LNCaP clone FGC (cell line): ENCODE data around the gene COP1.

Experiments
- DNase-seq: peaks from one replicate; pipeline ENCODE4 v3.0.0-alpha.2; 2011; ENCODE audit warnings: low read depth
- H3K4me3 ChIP-seq: 2 replicates; pipeline ENCODE4 v1.5.1; 2011; ENCODE audit warnings: mild to moderate bottlenecking, low read depth, low read length, control low read depth
- TF ChIP-seq, protein P1 (sequence below): IDR thresholded peaks from 2 replicates; pipeline ENCODE4 v1.5.1; 2012; ENCODE audit warnings: mild to moderate bottlenecking; ENCODE audit not compliant: control insufficient read depth, insufficient read depth; ENCODE audit errors: extremely low read depth

The COP1 gene

DNA sequence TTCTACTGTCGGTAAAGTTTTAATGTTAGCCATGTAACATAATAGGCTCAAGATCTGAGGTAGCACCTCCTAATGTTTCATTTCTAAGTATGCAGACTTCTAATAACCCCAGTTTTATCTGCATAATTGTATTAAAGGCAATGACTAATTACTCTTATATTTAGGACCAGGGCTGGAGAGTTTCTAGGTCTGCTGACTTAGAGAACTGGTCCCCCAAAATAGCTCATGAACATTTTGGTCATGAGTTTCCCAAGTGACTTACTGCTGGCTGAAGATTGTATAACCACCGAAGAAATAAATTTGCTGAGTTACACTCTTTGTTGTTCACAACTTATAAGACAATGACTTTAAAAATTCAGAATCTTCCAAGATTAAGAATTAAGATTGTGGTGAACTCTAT lies 265.9 kb downstream of the COP1 start:
- no peak overlapping the region for H3K4me3 ChIP-seq
- TF ChIP-seq, protein P1, sequence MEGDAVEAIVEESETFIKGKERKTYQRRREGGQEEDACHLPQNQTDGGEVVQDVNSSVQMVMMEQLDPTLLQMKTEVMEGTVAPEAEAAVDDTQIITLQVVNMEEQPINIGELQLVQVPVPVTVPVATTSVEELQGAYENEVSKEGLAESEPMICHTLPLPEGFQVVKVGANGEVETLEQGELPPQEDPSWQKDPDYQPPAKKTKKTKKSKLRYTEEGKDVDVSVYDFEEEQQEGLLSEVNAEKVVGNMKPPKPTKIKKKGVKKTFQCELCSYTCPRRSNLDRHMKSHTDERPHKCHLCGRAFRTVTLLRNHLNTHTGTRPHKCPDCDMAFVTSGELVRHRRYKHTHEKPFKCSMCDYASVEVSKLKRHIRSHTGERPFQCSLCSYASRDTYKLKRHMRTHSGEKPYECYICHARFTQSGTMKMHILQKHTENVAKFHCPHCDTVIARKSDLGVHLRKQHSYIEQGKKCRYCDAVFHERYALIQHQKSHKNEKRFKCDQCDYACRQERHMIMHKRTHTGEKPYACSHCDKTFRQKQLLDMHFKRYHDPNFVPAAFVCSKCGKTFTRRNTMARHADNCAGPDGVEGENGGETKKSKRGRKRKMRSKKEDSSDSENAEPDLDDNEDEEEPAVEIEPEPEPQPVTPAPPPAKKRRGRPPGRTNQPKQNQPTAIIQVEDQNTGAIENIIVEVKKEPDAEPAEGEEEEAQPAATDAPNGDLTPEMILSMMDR, result no peak
- DNase-seq, result no peak

DNA sequence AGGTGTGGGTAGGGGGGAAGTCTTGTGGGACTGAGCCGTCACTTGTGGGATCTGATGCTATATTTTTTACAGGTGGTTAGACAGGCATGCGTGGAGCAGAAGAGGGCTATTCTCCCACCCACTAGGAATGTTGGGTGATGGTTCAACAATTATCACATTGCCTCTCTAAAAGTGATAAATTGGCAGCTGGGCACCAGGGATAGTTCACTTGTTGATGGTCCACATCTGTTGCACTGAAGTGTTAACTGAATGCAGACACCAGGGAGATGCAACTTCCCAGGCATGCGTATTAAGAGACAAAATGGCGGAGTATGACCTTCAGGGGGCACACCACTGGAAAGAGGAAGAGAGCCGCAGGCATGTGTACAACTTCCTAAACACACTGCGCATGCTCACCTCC lies 270.4 kb downstream of the COP1 start:
- TF ChIP-seq, protein P1, result no peak
- DNase-seq, result no peak

DNA sequence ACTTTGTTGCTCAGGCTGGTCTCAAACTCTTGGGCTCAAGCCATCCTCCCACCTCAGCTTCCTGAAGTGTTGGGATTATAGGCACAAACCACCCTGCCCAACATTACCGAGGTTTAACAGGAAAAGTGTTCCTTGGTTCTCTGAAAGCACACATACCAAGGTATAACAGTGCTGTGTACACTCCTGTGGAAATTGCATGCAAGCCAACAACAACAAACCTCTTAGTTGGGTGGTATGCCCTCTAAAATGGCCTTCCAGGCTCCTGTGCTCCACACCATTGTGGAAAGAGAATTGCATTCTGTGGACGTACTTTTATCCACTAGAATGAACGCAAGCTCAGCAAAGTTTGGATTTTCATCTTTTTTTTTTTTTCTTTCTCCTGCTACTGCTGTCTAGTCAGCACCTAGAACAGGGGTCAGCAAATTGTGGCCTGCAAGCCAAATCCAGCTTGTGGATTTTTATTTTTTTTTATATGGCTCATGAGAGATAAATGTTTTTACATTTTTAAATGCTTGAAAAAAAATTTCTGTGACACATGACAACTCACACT lies 271.4 kb downstream of the COP1 start:
- DNase-seq, result no peak
- TF ChIP-seq, protein P1, result no peak
- H3K4me3 ChIP-seq, result no peak overlapping the region

More for the DNA sequence above, 270.4 kb downstream of the COP1 start:
- no peak overlapping the region for H3K4me3 ChIP-seq

DNA sequence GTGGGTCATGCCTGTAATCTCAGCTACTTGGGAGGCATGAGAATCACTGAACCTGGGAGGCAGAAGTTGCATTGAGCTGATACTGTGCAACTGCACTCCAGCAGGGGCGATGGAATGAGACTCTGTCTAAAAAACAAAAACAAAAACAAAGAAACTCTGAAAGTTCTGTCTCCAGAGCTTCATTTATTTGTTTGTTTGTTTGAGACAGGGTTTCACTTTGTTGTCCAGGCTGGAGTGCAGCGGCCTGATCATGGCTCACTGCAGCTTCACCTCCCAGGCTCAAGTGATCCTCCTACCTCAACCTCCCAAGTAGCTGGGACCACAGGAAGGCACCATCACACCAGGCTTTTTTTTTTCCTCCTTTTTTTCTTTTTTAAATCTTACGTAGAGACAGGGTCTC lies 271.9 kb downstream of the COP1 start:
- H3K4me3 ChIP-seq, result no peak overlapping the region
- TF ChIP-seq, protein P1, result no peak
- DNase-seq, result no peak

DNA sequence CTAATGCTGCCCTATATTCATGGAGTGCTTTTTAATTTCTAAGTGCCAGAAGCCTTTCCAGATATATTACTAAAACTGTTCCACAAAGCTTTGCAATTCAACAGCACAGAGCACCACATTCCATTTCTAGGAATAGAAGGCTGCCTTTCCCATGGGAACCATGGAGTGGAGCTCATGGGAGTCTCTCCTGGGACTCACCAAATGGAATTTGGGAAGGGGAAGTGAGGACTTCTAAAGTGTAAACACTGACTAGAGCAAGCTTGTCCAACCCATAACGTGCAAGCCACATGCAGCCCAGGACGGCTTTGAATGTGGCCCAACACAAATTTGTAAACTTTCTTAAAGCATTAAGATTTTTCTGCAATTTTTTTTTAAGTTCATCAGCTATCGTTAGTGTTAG lies 273.3 kb downstream of the COP1 start:
- no peak for DNase-seq
- no peak overlapping the region for H3K4me3 ChIP-seq
- TF ChIP-seq, protein P1, result no peak

DNA sequence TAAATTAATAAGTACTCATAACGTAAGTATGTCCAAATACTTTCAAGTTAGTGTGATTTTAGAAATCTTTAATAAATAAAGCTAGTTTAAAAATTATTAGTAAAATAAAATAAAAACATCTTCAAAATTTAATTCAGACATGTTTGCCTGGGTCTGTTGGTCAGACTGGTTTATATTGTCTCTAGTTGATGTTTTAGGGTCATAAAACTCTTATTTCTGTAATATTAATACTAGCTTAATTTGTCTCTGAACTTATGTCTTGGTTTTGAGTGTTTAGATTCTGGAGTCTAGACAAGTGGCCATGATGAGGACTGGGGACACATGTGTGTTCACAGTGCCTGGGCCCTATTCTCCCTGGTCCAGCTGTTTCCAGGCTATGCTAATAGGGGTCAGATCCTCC lies 279.1 kb downstream of the COP1 start:
- TF ChIP-seq, protein P1, result no peak
- no peak for DNase-seq
- H3K4me3 ChIP-seq, result no peak overlapping the region

DNA sequence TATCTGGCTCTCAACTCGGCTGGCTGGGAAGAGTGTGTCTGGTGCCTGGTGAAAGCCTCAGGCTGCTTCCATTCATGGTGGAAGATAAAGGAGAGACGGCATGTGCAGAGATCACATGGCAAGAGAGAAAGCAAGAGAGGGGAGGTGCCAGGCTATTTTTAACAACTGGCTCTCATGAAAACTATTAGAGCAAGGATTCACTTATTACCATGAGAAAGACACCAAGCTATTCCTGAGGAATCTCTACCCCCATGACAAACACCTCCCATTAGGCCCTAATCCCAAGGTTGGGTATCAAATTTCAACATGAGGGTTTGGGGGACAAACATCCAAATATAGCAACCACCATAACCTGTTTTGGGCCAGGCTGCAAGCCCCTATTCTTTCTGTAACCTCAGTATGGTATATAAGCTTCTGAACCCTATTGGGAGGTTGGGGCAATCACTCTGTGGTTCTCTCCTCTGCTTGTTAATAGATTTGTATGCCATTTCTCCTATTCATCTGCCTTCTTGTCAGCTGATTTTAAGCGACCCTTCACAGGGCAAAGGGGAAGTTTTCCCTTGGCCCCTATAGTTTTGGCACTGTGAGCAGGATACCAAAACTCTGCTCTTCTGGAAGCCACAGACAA lies 284.7 kb downstream of the COP1 start:
- DNase-seq, result no peak
- TF ChIP-seq, protein P1, result no peak
- H3K4me3 ChIP-seq, result no peak overlapping the region
